RWPE2 (cell line): Measurements from ENCODE around the gene PRKCE.

Source experiments
- ATAC-seq: fragments of 200-7000 bp; cut with Tn5 transposase; 3 replicates; pipeline ENCODE4 v1.9.1; 2021; ENCODE audit warnings: low read depth
- DNase-seq: peaks from one replicate; pipeline ENCODE4 v3.0.0-alpha.2; 2020; ENCODE audit warnings: low spot score
- H3K27ac ChIP-seq: fragments of 450-650 bp; 2 replicates; pipeline ENCODE4 v1.5.1; 2017; ENCODE audit warnings: mild to moderate bottlenecking; ENCODE audit not compliant: poor library complexity, severe bottlenecking
- H3K27me3 ChIP-seq: fragments of 250-450 bp; sonication (Bioruptor Pico); 2 replicates; pipeline ENCODE4 v1.5.1; 2021; ENCODE audit warnings: mild to moderate bottlenecking, moderate library complexity; ENCODE audit not compliant: insufficient read depth, poor library complexity, severe bottlenecking
- H3K36me3 ChIP-seq: fragments of 250-450 bp; sonication (Bioruptor Pico); 2 replicates; pipeline ENCODE4 v1.5.1; 2020; ENCODE audit warnings: low read depth, mild to moderate bottlenecking, moderate library complexity
- H3K4me1 ChIP-seq: fragments of 250-450 bp; sonication (Bioruptor Pico); 2 replicates; pipeline ENCODE4 v1.5.1; 2021; ENCODE audit warnings: mild to moderate bottlenecking, moderate library complexity; ENCODE audit not compliant: insufficient read depth, poor library complexity, severe bottlenecking
- H3K4me3 ChIP-seq: fragments of 250-450 bp; sonication (Bioruptor Pico); 2 replicates; pipeline ENCODE4 v1.5.1; 2021; ENCODE audit warnings: mild to moderate bottlenecking, moderate library complexity; ENCODE audit not compliant: severe bottlenecking
- H3K9me3 ChIP-seq: fragments of 250-450 bp; sonication (Bioruptor Pico); 2 replicates; pipeline ENCODE4 v1.5.1; 2021; ENCODE audit warnings: mild to moderate bottlenecking, moderate library complexity; ENCODE audit not compliant: severe bottlenecking
- CTCF ChIP-seq: fragments of 450-650 bp; IDR thresholded peaks from one replicate; pipeline ENCODE4 v1.5.1; 2017; ENCODE audit warnings: mild to moderate bottlenecking, moderate library complexity; ENCODE audit not compliant: poor library complexity, severe bottlenecking

The PRKCE gene

DNA sequence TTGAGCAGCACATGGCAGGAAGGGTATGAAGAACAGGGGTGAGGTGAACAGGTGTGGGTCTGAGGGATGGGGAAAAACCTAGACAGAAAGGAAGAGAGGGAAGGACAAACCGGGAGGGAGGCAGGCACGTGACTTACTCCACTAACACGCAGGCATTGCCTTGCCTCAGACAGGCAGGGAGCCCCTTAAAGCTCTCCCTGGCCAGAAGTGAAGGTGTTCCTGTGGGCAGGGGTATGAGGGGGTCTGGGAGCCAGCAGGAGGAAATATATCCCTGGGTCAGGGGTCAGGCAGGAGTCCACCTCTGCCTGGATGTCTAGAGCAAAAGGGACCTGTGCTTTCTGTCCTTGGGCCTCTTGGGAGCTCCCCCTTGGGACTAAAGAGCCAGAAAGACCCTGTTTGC lies 510.4 kb downstream of the PRKCE start:
- TF ChIP-seq CTCF, result no peak
- ATAC-seq, result no peak
- Histone ChIP-seq H3K4me1 (peaks cover 25% of the 10 kb centered on the region), H3K36me3 (no peaks in the 10 kb centered on the region), H3K9me3 (no peaks in the 10 kb centered on the region), H3K27ac (no peak overlapping the region), H3K4me3 (no peak overlapping the region), H3K27me3 (no peaks in the 10 kb centered on the region)
- no peak for DNase-seq

GRCh38 chr2:46162329-46163097 lies 511.0 kb downstream of the PRKCE start:
- Histone ChIP-seq H3K27me3 (no peaks in the 10 kb centered on the region), H3K4me3 (no peak overlapping the region), H3K36me3 (no peaks in the 10 kb centered on the region), H3K9me3 (no peaks in the 10 kb centered on the region), H3K27ac (no peak overlapping the region), H3K4me1 (peaks cover 30% of the 10 kb centered on the region)
- DNase-seq, result no peak
- ATAC-seq, result no peak
- TF ChIP-seq CTCF, result no peak

DNA sequence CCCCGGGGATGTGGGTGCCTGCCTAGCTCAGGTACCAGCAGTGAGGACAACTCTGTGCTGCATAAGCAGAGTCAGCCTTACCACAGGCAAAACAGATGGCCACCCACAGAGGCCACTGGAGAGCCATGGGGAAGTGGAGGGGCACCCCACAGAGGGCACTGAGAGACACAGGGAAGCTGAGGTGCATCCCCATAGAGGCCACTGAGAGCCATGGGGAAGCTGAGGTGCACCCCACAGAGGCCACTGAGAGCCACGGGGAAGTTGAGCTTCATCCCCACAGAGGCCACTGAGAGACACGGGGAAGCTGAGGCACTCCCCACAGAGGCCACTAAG lies 511.6 kb downstream of the PRKCE start:
- Histone ChIP-seq H3K9me3 (no peaks in the 10 kb centered on the region), H3K27me3 (no peaks in the 10 kb centered on the region), H3K4me1 (peaks cover 34% of the 10 kb centered on the region), H3K36me3 (no peaks in the 10 kb centered on the region), H3K27ac (no peak overlapping the region), H3K4me3 (no peak overlapping the region)
- ATAC-seq (no peak), DNase-seq (no peak)
- no peak for TF ChIP-seq CTCF

DNA sequence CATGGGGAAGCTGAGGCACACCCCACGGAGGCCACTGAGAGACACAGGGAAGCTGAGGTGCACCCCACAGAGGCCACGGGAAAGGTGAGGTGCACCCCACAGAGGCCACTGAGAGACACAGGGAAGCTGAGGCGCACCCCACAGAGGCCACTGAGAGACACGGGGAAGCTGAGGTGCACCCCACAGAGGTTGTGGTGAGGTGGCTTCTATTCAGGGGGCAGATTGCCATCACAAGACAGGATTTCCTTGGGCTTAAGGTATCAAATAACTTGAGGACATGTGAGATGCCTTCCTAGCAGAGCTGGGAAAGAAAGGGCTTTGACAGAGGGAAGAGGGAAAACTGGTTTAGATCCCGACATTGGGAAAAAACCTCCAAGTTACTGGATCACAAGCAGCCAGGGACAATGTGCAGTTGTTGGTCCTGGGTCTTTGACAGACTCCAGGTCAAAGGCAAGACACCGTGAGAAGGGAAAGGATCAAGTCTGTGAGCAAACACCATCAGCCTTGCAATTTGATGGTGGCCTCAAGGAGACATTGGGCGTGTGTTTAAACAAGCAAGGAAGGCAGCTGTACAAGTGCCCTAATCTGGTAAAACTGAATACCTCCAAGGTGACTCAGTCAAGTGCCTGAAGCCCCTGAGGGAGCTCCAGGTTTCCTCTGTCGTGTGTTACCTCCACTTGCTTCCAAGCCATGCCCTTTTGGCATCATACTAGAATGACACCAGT lies 512.5 kb downstream of the PRKCE start:
- H3K27me3 ChIP-seq, result no peaks in the 10 kb centered on the region
- peaks cover 29% of the 10 kb centered on the region for H3K4me1 ChIP-seq
- H3K9me3 ChIP-seq, result no peaks in the 10 kb centered on the region
- no peak overlapping the region for H3K4me3 ChIP-seq
- TF ChIP-seq CTCF, result no peak
- DNase-seq (no peak), ATAC-seq (peak; percentile 81)
- no peaks in the 10 kb centered on the region for H3K36me3 ChIP-seq
- peak overlapping the region; percentile 97 for H3K27ac ChIP-seq
